Activated T-helper 1 cell treated with anti-CD3 and anti-CD28 coated beads, Interleukin-2, amount 50 U/mL, for 16 hours (primary cell): ENCODE measurements around the gene CEACAM1.
"Not testable (repeated sequence)": the region's sequence is repeated elsewhere in the genome, so short reads cannot be mapped to it uniquely, and the experiment has no call there.

Experiments
- DNase-seq, 2 donors: peaks; one replicate each; pipeline ENCODE4 v3.0.0-alpha.2; 2020; ENCODE audit warnings: low read depth in 1 of 2, low spot score in 1 of 2

CEACAM1 gene

GRCh38 chr19:42549067-42549466 is 20.8 kb upstream of the CEACAM1 start:
- DNase-seq: not testable (repeated sequence)

GRCh38 chr19:42548552-42548951 is 20.3 kb upstream of the CEACAM1 start:
- no peak for DNase-seq

- DNase-seq: no peak
Measured at GRCh38 chr19:42547929-42548328, 19.6 kb upstream of the CEACAM1 start.

DNA sequence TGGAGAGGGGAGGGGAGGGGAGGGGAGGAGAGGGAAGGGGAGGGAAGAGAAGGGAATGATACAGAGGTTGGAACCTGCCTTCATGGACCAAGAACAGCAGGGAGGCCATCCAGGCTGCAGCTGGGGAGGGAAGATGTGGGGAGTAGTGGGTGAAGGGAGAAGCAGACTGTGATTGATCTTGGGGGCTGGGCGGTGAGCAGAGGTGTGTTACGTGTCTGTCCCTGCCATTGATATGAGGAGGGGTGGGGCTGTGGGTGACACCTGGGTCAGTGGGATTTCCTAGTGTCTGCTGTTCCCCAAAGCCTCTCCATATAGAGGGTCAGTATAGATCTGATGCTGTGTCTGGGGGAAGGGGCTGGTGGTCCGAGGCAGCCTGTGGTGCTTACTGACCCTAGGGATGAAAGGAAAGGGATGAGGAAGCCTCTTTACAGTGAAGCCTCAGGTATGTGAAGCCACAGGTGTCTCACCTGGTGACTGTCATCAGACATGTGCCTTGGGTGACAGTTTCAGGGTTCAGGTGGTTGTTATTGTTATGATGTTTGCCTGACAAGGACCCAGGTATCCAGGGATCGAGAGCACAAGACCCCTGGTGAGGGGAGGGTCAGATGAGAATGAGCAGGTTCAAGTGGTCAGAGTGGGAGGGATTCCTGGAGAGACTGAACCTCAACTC is 18.7 kb upstream of the CEACAM1 start:
- DNase-seq: no peak

GRCh38 chr19:42544146-42544545 is 15.9 kb upstream of the CEACAM1 start:
- DNase-seq: no peak

GRCh38 chr19:42542791-42543190 is 14.5 kb upstream of the CEACAM1 start:
- no peak for DNase-seq

- DNase-seq: no peak
Measured at GRCh38 chr19:42540071-42540553, 11.8 kb upstream of the CEACAM1 start.

DNA sequence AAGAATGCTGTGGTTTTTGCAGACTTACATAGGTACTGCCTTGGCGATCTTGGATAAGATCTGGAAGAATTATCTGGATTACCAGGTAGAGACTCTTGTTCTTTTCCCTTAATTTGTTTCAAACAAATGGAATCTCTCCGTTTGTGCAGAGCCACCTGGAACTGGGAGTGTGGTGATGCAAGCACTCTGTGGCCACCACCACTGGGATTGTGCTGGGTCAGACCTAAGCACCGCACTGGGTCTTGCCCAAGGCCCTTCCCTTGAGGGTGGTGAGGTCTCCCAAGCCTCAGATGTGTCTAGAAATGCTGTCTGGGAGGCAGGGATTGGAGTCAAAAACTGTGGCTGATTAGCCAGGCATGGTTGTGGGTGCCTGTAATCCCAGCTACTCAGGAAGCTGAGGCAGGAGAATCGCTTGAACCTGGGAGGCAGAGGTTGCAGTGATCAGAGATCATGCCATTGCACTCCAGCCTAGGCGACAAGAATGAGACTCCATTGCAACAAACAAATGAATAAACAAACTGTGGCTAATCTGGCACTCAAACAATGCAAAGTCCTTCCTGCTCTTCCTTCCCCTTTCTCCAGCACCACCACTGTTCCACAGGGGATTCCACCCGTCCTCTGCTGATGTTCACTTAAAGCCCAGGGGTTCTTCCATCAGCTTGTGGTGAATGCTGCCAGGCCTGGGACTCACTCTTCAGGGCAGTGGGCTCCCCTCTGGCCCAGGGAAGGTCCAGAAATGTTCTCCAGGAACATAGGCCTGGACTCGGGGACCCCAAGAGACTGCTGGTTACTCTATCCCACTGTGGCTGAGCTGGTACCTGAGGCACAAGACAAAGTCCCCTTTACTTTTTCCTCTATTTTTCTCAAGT is 10.8 kb upstream of the CEACAM1 start:
- DNase-seq: no peak

GRCh38 chr19:42535276-42535675 is 7.0 kb upstream of the CEACAM1 start:
- DNase-seq: not testable (repeated sequence)

DNA sequence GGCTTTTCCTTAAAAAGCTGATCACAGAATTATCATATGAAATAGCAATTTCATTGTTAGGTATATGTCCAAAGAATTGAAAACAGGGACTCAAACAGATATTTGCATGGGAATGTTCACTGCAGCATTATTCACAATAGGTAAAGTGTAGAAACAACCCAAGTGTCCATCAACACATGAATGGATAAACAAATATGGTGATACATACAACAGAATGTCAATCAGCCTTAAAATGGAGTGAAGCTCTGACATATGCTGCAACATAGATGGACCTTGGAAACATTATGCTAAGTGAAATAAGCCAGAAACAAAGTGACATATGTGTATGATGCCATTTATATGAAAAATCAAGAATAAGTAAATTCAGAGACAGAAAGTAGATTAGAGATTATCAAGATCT is 6.1 kb upstream of the CEACAM1 start:
- no peak for DNase-seq

DNA sequence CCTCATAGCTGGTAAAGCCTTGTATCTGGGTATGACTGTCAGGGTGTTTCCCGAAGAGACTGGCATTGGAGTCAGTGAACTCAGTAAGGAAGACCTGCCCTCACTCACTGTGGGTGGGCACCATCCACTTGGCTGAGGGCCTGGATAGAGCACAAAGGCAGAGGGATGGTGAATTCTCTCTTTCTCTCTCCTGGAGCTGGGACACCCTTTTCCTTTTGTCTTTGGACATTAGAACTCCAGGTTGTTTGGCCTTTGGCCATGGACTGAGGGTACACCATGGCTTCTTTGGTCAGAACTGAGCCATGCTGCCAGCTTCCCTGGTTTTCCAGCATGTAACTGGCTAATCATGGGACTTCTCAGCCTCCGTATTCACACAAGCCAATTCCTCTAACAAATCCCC is 4.6 kb upstream of the CEACAM1 start:
- no peak for DNase-seq

- no peak for DNase-seq
Measured at GRCh38 chr19:42531313-42531712, 3.0 kb upstream of the CEACAM1 start.

GRCh38 chr19:42529248-42529764 is 1.0 kb upstream of the CEACAM1 start:
- peak; percentile 35 to 49 for DNase-seq

DNA sequence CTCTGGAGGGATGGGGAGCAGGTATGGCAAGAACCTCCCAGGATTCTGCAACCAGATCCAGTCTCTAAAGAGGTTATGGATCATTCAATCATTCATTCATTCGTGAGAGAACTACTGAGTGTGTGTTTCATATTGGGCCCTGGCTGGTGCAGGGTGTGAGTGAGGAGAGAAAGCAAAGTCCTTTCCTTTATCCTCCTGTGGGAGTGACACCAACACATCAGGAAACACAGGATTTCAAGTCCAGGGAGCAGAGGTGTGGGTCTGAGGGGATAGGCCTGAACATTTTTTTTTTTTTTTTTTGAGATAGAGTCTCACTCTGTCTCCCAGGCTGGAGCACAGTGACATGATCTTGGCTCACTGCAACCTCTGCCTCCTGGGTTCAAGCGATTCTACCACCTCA is 3.3 kb downstream of the CEACAM1 start:
- DNase-seq: no peak

- DNase-seq: no peak
Measured at GRCh38 chr19:42524250-42524649, 4.0 kb downstream of the CEACAM1 start.

GRCh38 chr19:42522262-42522661 is 6.0 kb downstream of the CEACAM1 start:
- not testable (repeated sequence) for DNase-seq

DNA sequence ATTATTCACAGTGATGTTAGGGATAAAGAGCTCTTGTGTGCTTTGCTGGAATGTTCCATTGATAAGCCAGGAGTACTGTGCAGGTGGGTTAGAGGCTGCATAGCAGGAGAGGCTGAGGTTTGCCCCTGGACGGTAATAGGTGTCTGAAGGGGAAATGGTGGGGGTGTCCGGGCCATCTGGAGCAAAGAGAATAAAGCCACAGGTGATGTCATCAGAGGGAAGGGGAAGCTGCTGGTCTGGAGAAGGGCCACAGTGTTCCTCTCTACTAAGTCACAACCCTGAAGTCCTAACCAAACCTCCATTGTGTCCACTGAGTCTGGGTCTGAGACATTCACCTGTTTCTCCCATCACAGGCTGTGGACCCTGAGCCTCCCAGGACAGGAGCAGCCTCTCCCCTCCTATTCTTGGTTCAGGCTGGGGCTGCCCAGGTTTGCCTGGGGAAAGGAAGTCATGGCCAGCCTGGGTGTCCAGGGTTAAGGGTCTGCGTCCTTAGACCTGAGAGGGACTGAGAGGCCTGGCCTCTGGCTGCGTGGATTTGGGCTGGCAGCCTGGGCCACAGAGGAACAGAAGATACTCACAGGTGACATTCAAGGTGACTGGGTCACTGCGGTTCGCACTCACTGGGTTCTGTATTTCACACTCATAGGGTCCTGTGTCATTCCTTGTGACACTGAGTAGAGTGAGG is 6.8 kb downstream of the CEACAM1 start:
- DNase-seq: no peak

GRCh38 chr19:42519108-42519507 is 9.2 kb downstream of the CEACAM1 start:
- DNase-seq: no peak

DNA sequence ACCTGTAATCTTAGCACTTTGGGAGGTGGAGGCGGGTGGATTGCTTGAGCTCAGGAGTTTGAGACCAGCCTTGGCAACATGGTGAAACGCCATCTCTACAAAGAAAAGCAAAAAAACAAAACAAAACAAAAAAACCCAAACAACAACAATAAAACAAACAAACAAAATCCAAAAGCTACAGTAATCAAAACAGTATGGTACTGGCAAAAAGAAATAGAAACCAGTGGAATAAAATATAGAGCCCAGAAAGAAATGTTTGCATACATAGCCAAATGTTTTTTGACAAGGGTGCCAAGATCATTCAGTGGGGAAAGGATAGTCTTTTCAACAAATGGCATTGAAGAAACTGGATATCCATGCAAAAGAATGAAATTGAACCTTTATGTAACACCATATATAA is 11.5 kb downstream of the CEACAM1 start:
- no peak for DNase-seq

DNA sequence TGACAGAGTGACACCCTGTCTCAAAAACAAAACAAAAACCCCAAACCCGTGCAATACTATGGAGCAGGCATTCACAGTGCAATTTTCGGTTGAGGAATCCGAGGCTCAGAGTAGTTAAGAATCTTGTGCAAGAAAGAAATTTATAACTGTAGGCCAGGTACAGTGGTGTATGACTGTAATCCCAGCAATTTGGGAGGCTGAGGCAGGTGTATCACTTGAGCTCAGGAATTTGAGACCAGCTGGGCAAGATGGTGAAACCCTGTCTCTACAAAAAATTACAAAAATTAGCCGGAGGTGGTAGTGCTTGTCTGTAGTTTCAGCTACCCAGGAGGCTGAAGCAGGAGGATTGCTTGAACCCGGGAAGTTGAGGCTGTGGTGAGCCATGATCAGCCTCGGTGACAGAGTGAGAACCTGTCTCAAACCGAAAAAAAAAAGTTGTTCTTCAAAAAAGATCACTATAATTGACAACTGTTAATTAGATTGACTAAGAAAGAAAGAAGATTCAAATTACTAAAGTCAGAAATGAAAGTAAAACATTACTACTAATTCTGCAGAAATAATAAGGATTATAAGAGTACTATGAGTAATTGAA is 12.9 kb downstream of the CEACAM1 start:
- DNase-seq: no peak

- no peak for DNase-seq
Measured at GRCh38 chr19:42514449-42514848, 13.8 kb downstream of the CEACAM1 start.
